OCI-LY3 (cell line): ENCODE data around the gene PTPRM.

Experiments
- EZH2phosphoT487 ChIP-seq: fragments of 200-600 bp; shearing (Covaris generic); IDR thresholded peaks from 2 replicates; pipeline ENCODE4 v1.6.1; 2018; ENCODE audit warnings: antibody characterized with exemption, mixed run types, low read depth
- TF ChIP-seq, protein P1 (sequence below): fragments of 200-600, 300-600 bp; sonication (generic); IDR thresholded peaks from 2 replicates; pipeline ENCODE4 v1.5.1; 2014; ENCODE audit warnings: antibody characterized with exemption, low read length, low read depth

DNA sequence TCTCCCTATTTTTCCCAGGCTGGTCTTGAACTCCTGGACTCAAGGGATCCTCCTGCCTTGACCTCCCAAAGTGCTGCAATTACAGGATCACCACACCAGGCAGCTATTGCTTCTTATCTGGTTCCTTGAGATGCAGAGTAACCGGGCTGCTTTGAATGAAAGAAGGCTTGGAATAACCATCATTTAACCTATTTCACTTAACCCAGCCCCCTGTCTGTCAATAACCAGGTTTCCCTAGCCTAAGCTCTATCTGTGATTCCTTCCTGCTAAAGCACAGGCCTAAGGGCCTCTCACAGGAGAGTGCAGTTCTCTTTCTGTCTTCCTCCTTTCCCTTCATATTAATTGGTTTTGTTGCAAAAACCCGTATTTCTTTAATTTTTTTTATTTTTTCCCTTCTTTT is 648.6 kb downstream of the PTPRM start:
- TF ChIP-seq, protein P1, sequence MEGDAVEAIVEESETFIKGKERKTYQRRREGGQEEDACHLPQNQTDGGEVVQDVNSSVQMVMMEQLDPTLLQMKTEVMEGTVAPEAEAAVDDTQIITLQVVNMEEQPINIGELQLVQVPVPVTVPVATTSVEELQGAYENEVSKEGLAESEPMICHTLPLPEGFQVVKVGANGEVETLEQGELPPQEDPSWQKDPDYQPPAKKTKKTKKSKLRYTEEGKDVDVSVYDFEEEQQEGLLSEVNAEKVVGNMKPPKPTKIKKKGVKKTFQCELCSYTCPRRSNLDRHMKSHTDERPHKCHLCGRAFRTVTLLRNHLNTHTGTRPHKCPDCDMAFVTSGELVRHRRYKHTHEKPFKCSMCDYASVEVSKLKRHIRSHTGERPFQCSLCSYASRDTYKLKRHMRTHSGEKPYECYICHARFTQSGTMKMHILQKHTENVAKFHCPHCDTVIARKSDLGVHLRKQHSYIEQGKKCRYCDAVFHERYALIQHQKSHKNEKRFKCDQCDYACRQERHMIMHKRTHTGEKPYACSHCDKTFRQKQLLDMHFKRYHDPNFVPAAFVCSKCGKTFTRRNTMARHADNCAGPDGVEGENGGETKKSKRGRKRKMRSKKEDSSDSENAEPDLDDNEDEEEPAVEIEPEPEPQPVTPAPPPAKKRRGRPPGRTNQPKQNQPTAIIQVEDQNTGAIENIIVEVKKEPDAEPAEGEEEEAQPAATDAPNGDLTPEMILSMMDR: no peak
- no peak for TF ChIP-seq EZH2phosphoT487
